Stimulated activated CD8-positive, alpha-beta memory T cell treated with anti-CD3 and anti-CD28 coated beads, Interleukin-7, amount 100 ng/mL, for 24 hours (primary cell): ENCODE data around the gene CENPE.
A peak's percentile ranks its signal among the peaks of the same experiment; 100 is the strongest.
"Not testable (repeated sequence)": the region's sequence is repeated elsewhere in the genome, so short reads cannot be mapped to it uniquely, and the experiment has no call there.

Experiments used
- DNase-seq: peaks from one replicate; pipeline ENCODE4 v3.0.0-alpha.2; 2020; ENCODE audit warnings: low read depth

CENPE gene, protein sequence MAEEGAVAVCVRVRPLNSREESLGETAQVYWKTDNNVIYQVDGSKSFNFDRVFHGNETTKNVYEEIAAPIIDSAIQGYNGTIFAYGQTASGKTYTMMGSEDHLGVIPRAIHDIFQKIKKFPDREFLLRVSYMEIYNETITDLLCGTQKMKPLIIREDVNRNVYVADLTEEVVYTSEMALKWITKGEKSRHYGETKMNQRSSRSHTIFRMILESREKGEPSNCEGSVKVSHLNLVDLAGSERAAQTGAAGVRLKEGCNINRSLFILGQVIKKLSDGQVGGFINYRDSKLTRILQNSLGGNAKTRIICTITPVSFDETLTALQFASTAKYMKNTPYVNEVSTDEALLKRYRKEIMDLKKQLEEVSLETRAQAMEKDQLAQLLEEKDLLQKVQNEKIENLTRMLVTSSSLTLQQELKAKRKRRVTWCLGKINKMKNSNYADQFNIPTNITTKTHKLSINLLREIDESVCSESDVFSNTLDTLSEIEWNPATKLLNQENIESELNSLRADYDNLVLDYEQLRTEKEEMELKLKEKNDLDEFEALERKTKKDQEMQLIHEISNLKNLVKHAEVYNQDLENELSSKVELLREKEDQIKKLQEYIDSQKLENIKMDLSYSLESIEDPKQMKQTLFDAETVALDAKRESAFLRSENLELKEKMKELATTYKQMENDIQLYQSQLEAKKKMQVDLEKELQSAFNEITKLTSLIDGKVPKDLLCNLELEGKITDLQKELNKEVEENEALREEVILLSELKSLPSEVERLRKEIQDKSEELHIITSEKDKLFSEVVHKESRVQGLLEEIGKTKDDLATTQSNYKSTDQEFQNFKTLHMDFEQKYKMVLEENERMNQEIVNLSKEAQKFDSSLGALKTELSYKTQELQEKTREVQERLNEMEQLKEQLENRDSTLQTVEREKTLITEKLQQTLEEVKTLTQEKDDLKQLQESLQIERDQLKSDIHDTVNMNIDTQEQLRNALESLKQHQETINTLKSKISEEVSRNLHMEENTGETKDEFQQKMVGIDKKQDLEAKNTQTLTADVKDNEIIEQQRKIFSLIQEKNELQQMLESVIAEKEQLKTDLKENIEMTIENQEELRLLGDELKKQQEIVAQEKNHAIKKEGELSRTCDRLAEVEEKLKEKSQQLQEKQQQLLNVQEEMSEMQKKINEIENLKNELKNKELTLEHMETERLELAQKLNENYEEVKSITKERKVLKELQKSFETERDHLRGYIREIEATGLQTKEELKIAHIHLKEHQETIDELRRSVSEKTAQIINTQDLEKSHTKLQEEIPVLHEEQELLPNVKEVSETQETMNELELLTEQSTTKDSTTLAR (N-terminal part only)

DNA sequence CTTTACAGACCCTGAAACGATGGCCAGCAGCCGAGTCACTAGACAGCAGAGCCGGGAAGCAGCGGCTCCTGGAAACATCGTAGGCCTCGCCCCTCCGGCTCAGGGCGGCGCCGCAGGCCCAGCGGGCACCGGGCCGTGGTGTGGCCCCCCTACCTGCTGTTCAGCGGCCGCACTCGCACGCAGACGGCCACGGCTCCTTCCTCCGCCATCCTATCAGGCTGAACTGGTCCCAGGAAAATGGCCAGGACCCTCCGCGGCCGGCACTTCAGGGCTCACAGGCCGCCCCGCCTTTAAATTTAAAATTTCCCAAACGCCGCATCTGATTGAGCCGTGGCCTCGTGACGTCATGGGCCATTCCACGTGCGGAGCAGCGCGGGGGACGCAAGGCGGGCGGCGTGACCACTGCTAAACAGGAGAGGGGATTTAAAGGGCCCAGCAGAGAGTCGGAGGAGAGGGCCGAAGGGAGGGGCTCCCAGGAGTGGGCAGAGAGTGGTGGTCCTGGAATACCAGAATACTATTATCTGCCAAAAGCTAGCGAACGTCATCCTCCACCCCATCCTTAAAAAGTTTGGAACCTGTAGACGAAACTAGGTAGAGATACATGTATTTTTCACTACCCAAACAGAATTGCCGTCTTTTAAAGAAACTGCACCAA, at the start of gene CENPE:
Gene CENPE, minus strand, starts transcription at position 233 of the 655 bp plus-strand sequence. Its CDS starts 24 bp downstream, at position 209.
- peak; percentile 72 for DNase-seq

DNA sequence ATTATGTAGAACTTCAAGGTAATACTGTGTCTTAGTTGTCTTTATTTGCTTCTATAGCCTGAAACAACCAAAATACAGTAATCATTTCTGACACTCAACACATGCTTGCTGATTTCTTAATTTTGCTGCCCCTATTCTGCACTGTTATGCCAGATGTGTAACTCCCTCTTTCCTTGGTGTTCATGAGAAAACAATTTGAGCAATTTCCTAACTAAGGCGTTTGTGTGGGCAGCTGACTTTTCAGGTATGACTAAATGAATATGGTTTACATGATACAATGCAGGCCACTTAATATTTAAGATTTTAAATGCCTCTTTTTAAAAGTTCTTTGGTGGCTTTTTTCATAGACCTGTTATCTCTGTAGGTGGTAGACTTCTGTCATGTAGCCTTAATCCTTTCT, 46.1 kb upstream of the CENPE start:
- no peak for DNase-seq

DNA sequence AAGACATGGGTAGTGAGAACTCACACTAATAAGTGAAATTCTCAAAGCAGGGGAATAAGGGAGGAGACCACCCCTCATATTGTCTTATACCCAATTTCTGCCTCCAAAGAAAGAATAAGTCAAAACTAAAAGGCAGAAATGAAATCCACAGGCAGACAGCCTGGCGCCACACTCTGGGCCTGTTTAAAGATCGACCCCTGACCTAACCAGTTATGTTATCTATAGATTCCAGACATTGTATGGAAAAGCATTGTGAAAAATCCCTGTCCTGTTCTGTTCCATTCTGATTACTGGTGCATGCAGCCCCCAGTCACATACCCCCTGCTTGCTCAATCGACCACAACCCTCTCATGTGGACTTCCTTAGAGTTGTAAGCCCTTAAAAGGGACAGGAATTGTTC, 32.8 kb upstream of the CENPE start:
- not testable (repeated sequence) for DNase-seq

DNA sequence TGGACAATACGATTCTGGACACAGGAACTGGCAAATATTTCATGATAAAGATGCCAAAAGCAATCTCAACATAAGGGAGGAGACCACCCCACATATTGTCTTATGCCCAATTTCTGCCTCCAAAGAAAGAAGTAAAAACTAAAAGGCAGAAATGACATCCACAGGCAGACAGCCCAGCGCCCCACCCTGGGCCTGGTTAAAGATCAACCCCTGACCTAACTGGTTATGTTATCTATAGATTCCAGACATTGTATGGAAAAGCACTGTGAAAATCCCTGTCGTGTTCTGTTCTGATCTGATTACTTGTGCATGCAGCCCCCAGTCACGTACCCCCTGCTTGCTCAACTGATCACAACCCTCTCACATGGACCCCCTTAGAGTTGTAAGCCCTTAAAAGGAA, 25.4 kb upstream of the CENPE start:
- not testable (repeated sequence) for DNase-seq

DNA sequence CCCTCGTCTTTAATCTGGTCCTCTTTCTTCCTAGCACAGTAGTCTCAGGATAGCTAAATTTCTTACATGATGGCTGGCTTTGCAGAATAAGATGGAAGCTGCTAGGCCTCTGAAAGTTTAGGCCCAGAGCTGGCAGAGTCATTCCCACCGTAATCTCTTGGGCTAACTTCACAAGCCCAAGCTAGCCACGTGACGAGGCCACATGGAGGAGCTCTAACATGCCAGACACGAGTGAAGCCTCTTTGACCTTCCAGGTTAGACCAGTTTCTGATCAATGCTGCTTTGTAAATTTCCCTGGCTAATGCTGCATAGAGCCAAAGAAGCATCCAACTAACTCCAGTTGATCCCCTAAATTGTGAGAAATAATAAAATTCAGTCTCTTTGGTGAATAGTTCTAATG, 9.5 kb upstream of the CENPE start:
- DNase-seq: no peak

DNA sequence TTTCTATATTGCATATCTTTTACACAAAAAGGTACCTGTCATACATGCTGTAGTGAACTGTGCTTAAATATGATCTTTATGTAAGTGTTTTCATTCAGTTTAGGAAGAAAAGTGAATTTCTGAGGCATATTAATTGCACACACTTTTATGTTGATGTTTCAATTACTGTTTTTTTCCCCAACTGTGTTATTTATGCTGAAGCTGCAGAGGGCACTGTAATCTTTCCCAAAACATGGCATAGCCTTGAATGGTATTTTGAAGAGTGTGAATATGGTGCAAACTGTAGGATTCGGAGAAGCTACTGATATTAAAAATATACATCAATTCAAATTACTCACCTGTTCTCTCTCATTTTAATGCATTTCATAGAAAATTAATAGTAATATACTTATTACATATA, 6.0 kb upstream of the CENPE start:
- DNase-seq: no peak

DNA sequence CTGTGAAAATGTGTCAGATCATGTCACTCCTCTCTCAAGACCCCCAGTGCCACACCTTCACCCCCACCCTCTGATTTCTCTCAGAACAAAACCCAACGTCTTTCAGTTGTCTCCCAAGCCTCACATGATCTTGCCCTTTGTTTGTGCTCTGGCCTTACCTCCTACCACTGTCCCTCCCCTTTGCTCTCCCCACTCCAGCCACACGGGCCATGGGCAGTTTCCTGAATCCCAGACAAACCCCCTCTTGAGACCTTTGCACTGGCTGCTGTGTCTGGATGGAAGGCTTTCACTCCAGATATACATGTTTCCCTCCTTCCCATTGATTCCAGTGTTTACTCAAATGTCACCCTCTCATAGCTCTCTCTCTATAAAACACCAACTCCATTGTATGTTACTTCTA, 3.6 kb upstream of the CENPE start:
- DNase-seq: no peak

DNA sequence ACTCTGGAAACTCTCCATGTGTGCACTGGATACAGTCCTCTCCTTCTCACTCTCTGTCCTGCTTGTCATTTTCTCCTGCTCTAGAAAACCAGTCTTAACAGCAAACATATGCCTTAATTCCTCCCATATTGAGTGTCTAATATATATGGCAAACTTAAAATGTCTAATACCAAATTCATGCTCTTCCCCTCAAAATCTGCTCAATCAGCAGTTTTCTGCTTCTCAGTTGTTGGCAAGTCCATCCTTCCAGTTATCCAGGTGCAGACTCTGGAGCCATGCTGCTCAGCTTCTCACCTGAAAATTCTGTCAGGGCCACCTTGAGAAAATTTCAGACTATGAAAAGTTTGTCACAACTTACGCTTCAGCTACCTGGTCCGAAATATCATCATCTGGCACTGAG, 3.1 kb upstream of the CENPE start:
- no peak for DNase-seq

DNA sequence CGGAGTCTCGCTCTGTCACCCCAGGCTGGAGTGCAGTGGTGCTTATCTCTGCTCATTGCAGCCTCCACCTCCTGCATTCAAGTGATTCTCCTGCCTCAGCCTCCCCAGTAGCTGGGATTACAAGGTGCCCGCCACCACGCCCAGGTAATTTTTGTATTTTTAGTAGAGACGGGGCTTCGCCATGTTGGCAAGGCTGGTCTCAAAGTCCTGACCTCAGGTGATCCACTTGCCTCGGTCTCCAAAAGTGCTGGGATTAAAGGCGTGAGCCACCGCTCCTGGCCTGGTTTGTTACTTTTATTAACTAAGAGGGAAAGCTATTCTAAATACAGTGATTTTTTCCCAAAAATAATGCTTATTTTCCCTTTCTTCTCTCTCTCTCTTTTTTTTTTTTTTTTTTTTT, 866 bp upstream of the CENPE start:
- DNase-seq: no peak

DNA sequence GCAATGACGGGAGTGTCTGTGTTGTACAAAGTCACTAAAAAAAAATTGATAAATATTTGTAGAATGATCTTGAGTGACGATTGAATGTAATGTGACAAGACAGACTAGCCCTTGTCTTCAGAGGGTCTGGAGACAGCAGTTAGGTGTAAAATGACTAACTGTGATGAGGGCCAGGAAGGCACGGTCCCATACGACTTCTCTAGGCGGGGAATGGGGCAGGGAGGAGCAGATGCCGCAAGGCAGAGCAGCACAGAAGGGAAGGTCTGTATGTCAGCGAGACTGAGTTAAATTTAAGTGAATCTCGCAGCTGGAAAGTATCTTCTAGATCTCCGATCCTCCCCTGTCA, 405 bp downstream of the CENPE start:
- DNase-seq: no peak

DNA sequence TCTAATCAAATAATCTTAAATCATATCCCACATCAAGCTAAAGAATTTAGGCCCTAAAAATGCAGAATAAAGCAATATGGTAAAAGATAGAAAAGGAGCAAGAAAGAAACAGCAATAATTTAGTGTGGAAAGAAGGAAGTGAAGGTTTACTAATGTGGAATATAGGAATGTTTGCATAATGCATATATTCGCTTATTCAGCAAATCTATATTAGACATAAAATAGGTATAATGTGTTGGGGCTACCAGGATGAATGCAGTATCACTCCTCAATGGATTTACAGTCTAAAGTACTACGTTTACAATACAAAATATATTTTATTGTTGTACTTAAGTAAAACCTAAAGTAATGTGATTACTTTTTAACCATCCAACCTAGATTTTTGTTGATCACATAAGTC, 4.7 kb downstream of the CENPE start:
- DNase-seq: no peak

DNA sequence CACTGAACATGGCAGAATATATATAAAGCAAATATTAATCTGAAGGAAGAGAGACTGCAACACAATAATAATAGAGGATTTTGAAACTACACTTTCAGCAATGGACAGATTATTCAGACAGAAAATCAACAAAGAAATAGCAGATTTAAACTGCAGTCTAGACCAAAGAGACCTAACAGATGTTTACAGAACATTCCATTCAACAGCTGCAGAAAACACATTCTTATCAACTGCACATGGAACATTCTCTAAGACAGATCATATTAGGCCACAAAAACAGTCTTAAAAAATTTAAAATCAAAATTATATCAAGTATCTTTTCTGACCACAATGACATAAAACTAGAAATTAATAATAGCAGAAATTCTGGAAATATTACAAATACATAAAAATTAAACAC, 27.1 kb downstream of the CENPE start:
- no peak for DNase-seq

DNA sequence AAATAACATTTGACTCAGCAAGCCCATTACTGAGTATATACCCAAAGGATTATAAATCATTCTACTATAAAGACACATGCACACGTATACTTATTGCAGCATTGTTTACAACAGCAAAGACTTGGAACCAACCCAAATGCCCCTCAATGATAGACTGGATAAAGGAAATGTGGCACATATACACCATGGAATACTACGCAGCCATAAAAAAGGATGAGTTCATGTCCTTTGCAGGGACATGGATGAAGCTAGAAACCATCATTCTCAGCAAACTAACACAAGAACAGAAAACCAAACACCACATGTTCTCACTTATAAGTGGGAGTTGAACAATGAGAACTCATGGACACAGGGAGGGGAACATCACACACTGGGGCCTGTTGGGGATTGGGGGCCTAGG, 28.4 kb downstream of the CENPE start:
- DNase-seq: not testable (repeated sequence)

DNA sequence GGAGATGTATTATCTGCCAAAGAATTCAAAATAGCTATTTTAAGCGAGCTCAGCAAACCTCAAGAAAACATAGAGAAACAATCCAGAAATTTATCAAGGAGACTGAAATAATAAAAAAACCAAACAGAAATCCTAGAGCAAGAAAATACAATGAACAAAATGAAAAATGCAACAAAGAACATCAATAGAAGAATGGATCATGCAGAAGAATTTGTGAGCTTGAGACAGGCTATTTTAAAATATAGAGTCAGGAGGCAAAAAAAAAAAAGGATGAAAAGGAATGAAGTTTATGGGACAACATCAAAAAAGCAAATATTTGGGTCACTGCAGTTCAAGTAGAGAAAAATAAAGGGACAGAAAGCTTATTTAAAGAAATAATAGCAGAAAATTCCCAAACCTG, 29.1 kb downstream of the CENPE start:
- DNase-seq: no peak

DNA sequence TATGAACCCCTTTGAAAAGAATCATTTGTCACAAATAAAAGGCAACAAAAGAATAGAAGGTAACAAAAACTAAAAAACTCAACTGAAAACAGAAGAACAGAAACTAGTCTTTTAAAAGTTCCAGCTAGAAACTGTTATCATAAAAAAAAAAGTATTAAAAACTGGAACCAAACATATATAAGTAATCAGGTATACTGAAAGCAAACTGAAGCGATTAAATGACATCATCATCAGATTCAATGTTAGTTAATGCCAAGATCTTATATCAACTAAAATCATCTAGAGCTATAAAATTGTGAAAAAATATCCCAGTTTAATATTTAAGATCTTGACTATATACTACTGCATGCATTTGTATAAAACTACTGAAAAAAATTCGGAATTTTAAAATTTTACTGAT, 36.0 kb downstream of the CENPE start:
- no peak for DNase-seq

DNA sequence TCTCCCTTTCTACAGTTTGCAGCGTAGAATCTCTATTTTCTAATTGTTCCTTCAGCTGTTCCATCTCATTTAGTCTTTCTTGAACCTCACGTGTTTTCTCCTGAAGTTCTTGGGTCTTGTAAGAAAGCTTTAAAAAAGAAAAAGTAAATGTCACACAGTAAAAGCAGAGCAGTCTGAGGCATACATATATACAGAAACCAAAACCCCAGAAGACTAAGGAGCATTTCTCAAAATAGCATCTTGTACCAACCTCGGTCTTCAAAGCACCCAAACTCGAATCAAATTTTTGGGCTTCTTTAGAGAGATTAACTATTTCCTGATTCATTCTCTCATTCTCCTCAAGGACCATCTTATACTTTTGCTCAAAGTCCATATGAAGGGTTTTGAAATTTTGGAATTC, 39.4 kb downstream of the CENPE start:
- DNase-seq: no peak

DNA sequence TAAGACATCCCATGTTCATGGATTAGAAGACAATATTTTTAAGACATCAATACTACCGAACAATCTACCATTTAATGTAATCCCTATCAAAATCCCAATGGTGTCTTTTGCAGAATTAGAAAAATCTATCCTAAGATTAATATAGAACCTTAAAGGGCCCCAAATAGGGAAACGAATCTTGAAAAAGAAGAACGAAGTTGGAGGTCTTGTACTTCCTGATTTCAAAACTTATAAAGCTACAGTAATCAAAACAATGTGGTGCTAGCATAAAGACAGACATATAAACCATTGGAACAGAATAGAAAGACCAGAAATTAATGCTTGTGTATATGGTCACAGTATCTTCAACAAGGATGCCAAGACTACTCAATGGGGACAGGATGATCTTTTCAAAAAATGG, 42.0 kb downstream of the CENPE start:
- no peak for DNase-seq

DNA sequence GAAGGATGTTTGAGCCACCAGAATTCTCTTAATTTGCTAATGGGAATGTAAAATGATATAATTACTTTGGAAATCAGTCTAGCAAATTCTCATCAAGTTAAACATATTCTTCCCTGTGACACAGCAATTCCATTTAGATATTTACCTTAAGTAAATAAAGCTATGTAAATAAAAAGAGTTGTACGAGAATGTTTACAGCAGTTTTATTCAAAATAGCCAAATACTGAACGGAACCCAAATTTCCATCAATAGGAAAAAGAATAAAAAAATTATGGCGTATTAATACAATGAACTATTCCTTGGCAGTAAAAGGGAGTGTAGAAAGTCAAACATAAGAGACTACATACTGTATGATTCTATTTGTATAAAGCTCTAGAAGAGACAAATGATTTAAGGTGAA, 45.8 kb downstream of the CENPE start:
- no peak for DNase-seq

DNA sequence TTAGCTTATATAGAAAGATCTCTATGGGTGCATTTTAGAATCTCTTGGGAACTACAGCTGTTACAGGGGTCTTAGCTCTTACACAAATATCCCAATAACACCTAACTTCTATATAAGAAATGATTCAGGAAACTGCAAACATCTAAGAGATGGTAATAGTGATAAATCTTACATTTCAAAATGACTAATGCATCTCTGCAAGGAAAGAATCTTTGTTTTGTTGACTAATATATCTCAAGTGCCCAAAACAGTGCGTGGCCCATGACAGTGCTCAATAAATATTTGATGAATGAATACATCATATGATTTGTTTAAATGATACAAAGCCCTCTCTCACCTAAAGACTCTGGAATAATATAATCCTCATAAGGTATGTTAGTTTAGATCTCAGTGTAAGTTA, 47.5 kb downstream of the CENPE start:
- DNase-seq: no peak

DNA sequence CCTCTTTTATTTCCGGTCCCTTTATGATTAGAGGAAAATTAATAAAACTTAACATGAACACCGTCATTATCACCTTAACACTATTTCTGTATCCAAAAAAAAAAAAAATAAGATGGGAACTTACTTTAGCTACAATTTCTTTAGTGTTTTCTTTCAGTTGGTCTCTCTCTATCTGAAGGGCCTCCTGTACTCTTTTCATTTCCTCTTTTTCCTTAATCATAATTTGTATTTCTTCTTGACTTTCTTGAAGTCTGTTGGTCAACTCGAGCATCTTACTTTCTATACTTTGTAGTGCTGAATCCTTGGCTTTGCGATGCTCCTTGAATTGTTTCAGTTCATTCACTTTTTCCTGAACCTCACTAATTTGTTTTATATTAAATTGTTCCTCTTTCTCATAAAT, 53.2 kb downstream of the CENPE start:
- no peak for DNase-seq

DNA sequence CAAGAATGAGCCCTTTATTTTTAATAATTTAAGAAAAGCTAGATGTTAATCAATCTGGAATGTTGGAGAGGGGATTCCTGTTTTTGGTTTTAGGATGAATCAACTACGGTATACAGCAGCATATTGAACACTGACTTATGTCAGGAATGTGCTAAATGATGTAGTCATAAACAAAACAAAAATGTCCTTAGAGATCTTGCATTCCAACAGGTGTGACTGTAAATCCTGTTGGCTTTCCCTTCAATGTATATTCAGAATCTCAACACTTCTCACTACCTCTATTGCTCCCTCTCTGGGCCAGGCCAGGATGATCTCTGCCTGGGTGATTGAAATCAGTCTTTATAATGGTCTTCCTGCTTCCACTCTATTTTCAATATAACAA, 60.7 kb downstream of the CENPE start:
- DNase-seq: no peak
